ENCODE data around the gene STAT5B. TPM values are rescaled to one million over a fixed set of nuclear protein-coding genes. Genes with fewer than 3 reads are reported as not detected.

STAT5B gene
- total and polyA plus RNA-seq, 4 experiments from 2014 or later: 91.3 to 261 (median 195) TPM

DNA sequence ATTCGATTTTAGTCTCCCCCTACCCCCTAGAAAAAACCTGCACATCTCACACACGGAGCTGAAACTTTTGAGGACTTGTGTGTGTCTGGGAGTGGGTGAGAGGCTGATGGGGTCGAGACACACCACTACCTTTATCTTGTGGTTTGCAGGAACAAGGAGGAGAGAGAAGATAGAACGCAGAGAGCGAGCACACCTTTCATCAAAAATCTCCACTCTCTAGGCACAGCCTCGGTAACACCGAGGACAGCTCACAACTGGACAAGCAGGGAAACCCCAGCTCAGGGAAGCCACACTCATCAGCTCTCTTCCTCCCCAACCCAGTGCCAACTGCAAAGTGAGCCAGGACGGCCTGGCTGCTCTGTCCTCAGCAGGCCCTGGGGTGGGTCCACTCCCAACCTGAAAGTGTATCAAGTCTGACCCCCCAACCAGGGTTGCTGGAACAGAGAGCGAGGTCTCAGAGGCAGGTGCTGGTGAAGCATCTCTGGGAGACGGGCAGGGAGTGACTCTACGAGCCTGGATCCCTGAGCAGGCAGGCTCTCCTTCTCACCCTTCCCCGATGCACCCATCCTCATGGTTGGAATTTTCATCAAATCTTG lies 76.7 kb downstream of the STAT5B start:
- POLR2A ChIA-PET (ENCODE audit: partially characterized antibody): interaction anchor here (0.6 to 1.5 kb wide), 2 partner anchors 18 to 172 kb away, joined by 3 to 4 read pairs; partner anchors contain the start of gene KCNH4

DNA sequence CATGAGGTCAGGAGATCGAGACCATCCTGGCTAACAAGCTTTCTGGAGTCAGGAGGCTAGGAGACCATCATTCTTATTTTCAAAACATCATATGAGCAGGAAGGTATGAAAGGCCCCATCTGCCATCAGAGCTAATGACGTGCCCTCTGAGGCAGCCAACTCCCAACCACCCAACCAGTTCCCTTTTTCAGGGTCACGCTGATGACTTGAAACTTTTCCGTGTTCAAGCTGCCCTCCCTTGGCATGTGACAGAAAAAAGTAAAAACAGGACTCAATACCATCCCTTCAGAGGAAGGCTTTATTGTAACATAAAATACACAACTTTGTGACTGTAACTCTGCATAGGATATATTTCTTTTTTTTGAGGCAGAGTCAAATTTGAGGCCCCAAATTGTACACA lies 77.3 kb downstream of the STAT5B start:
- intact Hi-C loops (cut with micrococcal nuclease): no loop called here

More for the DNA sequence above, 76.7 kb downstream of the STAT5B start:
- no peaks in the 10 kb centered on the region for H3K27me3 Mint-ChIP-seq
- peaks cover 5 to 8% (median 6%) of the 10 kb centered on the region in 4 donors for H3K4me1 Mint-ChIP-seq
- intact Hi-C loops (cut with micrococcal nuclease): no loop called here
- H3K36me3 ChIP-seq (ENCODE audit: insufficient read depth, low read length): peaks cover 39% of the 10 kb centered on the region
- no peak overlapping the region for H3K4me3 Mint-ChIP-seq
- H3K27ac Mint-ChIP-seq: peak overlapping the region in 3 of 7 donors; percentile 37 to 83 (median 74)
- H3K27me3 ChIP-seq (ENCODE audit: insufficient read depth, low read length): no peaks in the 10 kb centered on the region
- no peak overlapping the region for H3K4me3 ChIP-seq (ENCODE audit: low read length in 2 of 2)
- CTCF ChIA-PET (ENCODE audit: partially characterized antibody): interaction anchor here (1.1 to 1.9 kb wide), 3 partner anchors 14 to 112 kb away, joined by 3 to 11 read pairs (median 5); no protein-coding TSS in a partner anchor
- no peaks in the 10 kb centered on the region for H3K9me3 Mint-ChIP-seq
- DNase-seq: no peak
- H3K9me3 ChIP-seq (ENCODE audit: control insufficient read depth in 1 of 2, low read length in 2 of 2): no peaks in the 10 kb centered on the region
- H3K27ac ChIP-seq (ENCODE audit: low read depth, low read length): no peak overlapping the region
- peaks cover 27 to 45% of the 10 kb centered on the region in 2 donors for H3K36me3 Mint-ChIP-seq
- H3K4me1 ChIP-seq (ENCODE audit: insufficient read depth, low read length): peaks cover 4% of the 10 kb centered on the region

DNA sequence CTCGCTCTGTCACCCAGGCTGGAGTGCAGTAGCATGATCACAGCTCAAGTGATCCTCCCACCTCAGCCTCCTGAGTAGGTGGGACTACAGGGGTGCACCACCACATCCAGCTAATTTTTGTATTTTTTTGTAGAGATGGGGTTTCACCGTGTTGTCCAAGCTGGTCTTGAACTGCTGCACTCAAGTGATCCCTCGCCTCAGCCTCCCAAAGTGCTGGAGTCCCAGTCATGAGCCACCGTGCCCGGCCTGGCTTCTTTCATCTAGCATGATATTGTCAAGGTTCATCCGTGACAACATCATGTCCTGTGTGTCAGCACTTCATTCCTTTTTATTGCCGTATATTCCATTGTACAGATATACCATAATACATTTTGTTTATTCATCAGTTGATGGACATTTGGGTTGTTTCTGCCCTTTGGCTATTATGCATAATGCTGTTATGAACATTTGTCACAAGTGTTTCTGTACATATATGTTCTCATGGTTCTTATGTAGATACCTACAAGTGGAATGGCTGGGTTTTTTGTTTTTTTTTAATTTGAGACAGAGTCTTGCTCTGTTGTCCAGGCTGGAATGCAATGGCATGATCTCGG lies 78.5 kb downstream of the STAT5B start:
- intact Hi-C loops (cut with micrococcal nuclease): no loop called here
- POLR2A ChIA-PET (ENCODE audit: partially characterized antibody): interaction anchor here (0.6 kb wide), 1 partner anchor 117 kb away, joined by 4 read pairs; no protein-coding TSS in a partner anchor
- Mint-ChIP-seq H3K27me3 (no peaks in the 10 kb centered on the region), H3K27ac (peak overlapping the region in 2 of 7 donors; percentile 57 to 64), H3K4me3 (no peak overlapping the region), H3K36me3 (peaks cover 15 to 29% of the 10 kb centered on the region in 2 donors), H3K4me1 (peaks cover 16 to 22% (median 19%) of the 10 kb centered on the region in 4 donors), H3K9me3 (peaks cover 0 to 6% (median 0%) of the 10 kb centered on the region in 8 donors)
- no peak for DNase-seq
- no peak overlapping the region for H3K4me3 ChIP-seq (ENCODE audit: low read length in 2 of 2)
- no peak overlapping the region for H3K27ac ChIP-seq (ENCODE audit: low read depth, low read length)
- CTCF ChIA-PET (ENCODE audit: partially characterized antibody): interaction anchor here (0.9 kb wide), 1 partner anchor 80 kb away, joined by 3 read pairs; no protein-coding TSS in a partner anchor
- H3K9me3 ChIP-seq (ENCODE audit: control insufficient read depth in 1 of 2, low read length in 2 of 2): no peaks in the 10 kb centered on the region
- H3K4me1 ChIP-seq (ENCODE audit: insufficient read depth, low read length): peaks cover 20% of the 10 kb centered on the region
- H3K36me3 ChIP-seq (ENCODE audit: insufficient read depth, low read length): peaks cover 22% of the 10 kb centered on the region
- H3K27me3 ChIP-seq (ENCODE audit: insufficient read depth, low read length): no peaks in the 10 kb centered on the region

More for the DNA sequence above, 77.3 kb downstream of the STAT5B start:
- DNase-seq: no peak
- H3K9me3 ChIP-seq (ENCODE audit: control insufficient read depth in 1 of 2, low read length in 2 of 2): no peaks in the 10 kb centered on the region
- Mint-ChIP-seq H3K4me3 (no peak overlapping the region), H3K9me3 (peaks cover 0 to 3% (median 0%) of the 10 kb centered on the region in 8 donors), H3K4me1 (peaks cover 9 to 12% (median 11%) of the 10 kb centered on the region in 4 donors), H3K27ac (no peak overlapping the region), H3K36me3 (peaks cover 22 to 39% of the 10 kb centered on the region in 2 donors), H3K27me3 (no peaks in the 10 kb centered on the region)
- peaks cover 7% of the 10 kb centered on the region for H3K4me1 ChIP-seq (ENCODE audit: insufficient read depth, low read length)
- H3K4me3 ChIP-seq (ENCODE audit: low read length in 2 of 2): no peak overlapping the region
- POLR2A ChIA-PET (ENCODE audit: partially characterized antibody): interaction anchor here (0.6 kb wide), 1 partner anchor 172 kb away, joined by 4 read pairs; no protein-coding TSS in a partner anchor
- H3K27ac ChIP-seq (ENCODE audit: low read depth, low read length): no peak overlapping the region
- no peaks in the 10 kb centered on the region for H3K27me3 ChIP-seq (ENCODE audit: insufficient read depth, low read length)
- H3K36me3 ChIP-seq (ENCODE audit: insufficient read depth, low read length): peaks cover 33% of the 10 kb centered on the region
- CTCF ChIA-PET (ENCODE audit: partially characterized antibody): interaction anchor here (1.1 to 1.8 kb wide), 2 partner anchors 15 to 113 kb away, joined by 3 to 5 read pairs; no protein-coding TSS in a partner anchor

DNA sequence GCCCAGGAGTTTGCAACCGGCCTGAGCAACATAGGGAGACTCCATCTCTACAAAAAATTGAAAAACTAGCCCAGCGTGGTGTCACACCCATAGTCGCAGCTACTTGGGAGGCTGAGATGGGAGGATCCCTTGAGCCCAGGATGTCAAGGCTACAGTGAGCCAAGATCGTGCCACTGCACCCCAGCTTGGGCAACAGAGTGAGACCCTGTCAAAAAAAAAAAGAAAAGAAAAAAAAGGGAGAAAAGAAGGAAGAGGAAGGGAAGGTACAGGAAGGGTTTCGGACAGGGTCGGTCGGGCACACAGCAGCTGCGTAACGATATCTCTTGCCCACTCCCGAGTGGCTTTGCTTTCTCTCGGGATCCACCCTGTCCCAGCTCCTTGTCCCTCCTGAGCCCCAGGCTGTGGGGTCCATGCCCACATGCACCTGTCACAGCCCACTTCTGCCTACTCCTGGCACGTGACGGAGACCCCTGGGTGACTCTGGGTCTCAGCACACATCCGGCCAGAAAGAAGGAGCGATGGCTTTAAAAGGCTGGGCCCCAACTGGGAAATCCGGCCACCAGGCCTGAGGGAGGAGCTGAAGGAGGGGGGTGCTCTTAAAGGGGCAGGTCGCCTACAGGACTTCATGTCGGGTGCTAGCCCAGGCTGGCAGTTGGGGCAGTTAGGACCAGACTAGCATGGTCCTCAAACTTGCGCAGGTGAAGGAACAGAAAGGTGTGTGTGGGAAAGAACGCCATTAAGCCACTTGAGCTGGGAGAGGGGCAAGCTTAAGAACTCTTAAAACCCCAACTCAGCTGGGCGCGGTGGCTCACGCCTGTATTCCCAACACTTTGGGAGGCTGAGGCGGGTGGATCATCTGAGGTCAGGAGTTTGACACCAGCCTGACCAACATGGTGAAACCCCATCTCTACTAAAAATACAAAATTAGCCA lies 82.0 kb downstream of the STAT5B start, which contains the start of gene GHDC:
GHDC (minus strand) TSS at position 526 of the 931 bp plus-strand sequence. CDS start 913 bp downstream, outside the sequence.
- Mint-ChIP-seq H3K27me3 (no peaks in the 10 kb centered on the region), H3K4me3 (peak within 1 kb of the TSS; percentile 82 to 96 (median 93)), H3K4me1 (peaks cover 15 to 25% (median 20%) of the 10 kb centered on the region in 4 donors), H3K9me3 (peaks cover 0 to 6% (median 0%) of the 10 kb centered on the region in 8 donors), H3K36me3 (peaks cover 0 to 5% of the 10 kb centered on the region in 2 donors), H3K27ac (peak within 1 kb of the TSS; percentile 60 to 95 (median 89))
- ChIA-PET CTCF (ENCODE audit: partially characterized antibody) (interaction anchor here (0.7 to 2.1 kb wide), 9 partner anchors 10 to 1717 kb away, joined by 3 to 15 read pairs (median 4); partner anchors contain the start of genes HCRT and KCNH4), POLR2A (ENCODE audit: partially characterized antibody) (interaction anchor here (1.0 to 4.2 kb wide), 18 partner anchors 12 to 506 kb away, joined by 3 to 50 read pairs (median 4); partner anchors contain the start of genes ACLY, CNP, DHX58 and EIF1)
- peak within 1 kb of the TSS; percentile 64 to 97 for H3K4me3 ChIP-seq (ENCODE audit: low read length in 2 of 2)
- H3K9me3 ChIP-seq (ENCODE audit: control insufficient read depth in 1 of 2, low read length in 2 of 2): no peaks in the 10 kb centered on the region
- peak within 1 kb of the TSS; percentile 70 for H3K27ac ChIP-seq (ENCODE audit: low read depth, low read length)
- H3K4me1 ChIP-seq (ENCODE audit: insufficient read depth, low read length): peaks cover 20% of the 10 kb centered on the region
- no peaks in the 10 kb centered on the region for H3K27me3 ChIP-seq (ENCODE audit: insufficient read depth, low read length)
- peak; percentile 75 to 84 (median 76) for DNase-seq
- intact Hi-C loops (cut with micrococcal nuclease): loop anchor here (1.0 kb wide), 2 partner anchors 10 to 39 kb away; no protein-coding TSS in a partner anchor
- no peaks in the 10 kb centered on the region for H3K36me3 ChIP-seq (ENCODE audit: insufficient read depth, low read length)

DNA sequence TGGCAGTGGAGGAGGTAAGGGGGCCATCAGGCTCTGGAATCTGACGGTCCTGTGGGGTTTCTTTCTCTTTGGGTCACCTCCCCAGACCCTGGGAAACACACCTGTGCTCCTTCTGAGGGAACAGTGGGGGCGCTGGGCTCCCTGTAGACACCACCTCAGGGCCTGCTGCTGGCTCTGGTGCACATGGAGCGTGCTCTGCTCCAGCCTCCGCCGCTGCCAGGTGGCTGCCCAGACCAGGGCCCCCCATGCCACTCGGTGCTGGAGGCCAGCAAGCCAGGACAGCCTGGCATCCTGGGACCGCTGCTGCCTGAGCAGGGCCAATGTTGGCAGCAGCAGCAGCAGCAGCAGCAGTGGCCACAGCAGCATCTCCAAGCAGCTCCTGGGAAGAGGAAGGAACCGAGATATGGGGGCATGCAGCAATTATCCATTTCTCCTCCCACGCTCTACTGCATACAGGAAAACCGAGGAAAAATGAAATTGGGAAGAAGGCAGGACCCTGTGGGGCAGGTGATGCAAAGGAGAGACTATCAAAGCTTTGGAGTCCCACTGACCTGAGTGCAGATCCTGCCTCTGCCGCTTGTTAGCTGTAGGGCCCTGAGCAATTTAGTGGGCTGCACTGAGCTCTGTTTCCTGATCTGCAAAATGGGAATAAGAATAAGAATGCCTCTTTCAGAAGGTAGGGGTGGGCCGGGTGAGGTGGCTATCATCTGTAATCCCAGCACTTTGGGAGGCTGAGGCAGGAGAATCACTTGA lies 82.8 kb downstream of the STAT5B start:
- Histone ChIP-seq H3K9me3 (ENCODE audit: control insufficient read depth in 1 of 2, low read length in 2 of 2) (no peaks in the 10 kb centered on the region), H3K27me3 (ENCODE audit: insufficient read depth, low read length) (no peaks in the 10 kb centered on the region), H3K4me3 (ENCODE audit: low read length in 2 of 2) (peak overlapping the region; percentile 64 to 97), H3K36me3 (ENCODE audit: insufficient read depth, low read length) (no peaks in the 10 kb centered on the region), H3K4me1 (ENCODE audit: insufficient read depth, low read length) (peaks cover 20% of the 10 kb centered on the region), H3K27ac (ENCODE audit: low read depth, low read length) (peak overlapping the region; percentile 70)
- no peak for DNase-seq
- peaks cover 0 to 6% (median 0%) of the 10 kb centered on the region in 8 donors for H3K9me3 Mint-ChIP-seq
- H3K27me3 Mint-ChIP-seq: no peaks in the 10 kb centered on the region
- peak overlapping the region; percentile 82 to 96 (median 93) for H3K4me3 Mint-ChIP-seq
- H3K36me3 Mint-ChIP-seq: no peaks in the 10 kb centered on the region
- peaks cover 12 to 25% (median 20%) of the 10 kb centered on the region in 4 donors for H3K4me1 Mint-ChIP-seq
- intact Hi-C loops (cut with micrococcal nuclease): no loop called here
- CTCF ChIA-PET (ENCODE audit: partially characterized antibody): interaction anchor here (0.9 to 2.1 kb wide), 6 partner anchors 9 to 212 kb away, joined by 3 to 15 read pairs (median 4); partner anchors contain the start of genes HCRT and KCNH4
- POLR2A ChIA-PET (ENCODE audit: partially characterized antibody): interaction anchor here (1.2 to 4.2 kb wide), 14 partner anchors 11 to 505 kb away, joined by 3 to 50 read pairs (median 5); partner anchors contain the start of genes ACLY, CNP, DHX58 and EIF1
- peak overlapping the region in 6 of 7 donors; percentile 60 to 95 (median 90) for H3K27ac Mint-ChIP-seq
